K562 (cell line): ENCODE measurements around the gene COX20. TPM values are rescaled to one million over a fixed set of nuclear protein-coding genes. Genes with fewer than 3 reads are reported as not detected.

Experiments used
- ATAC-seq: fragments of 200-7000 bp; cut with Tn5 transposase; 3 replicates; pipeline ENCODE4 v1.9.1; 2020; ENCODE audit warnings: moderate library complexity
- BruUV-seq: library from RNA; stranded (reverse); fragments of 400-500 nt; replicated peaks from 2 replicates; lab custom pipeline; 2021; lab: Mats Ljungman, UMichigan
- CTCF ChIA-PET: fragments of 300-600 bp; formaldehyde crosslinking; extraction: SDS; loops from one replicate; lab custom pipeline; 2021; ENCODE audit warnings: low intra/inter-chr PET ratio; lab: Yijun Ruan, JAX
- POLR2A ChIA-PET: fragments of 300-600, 350-650 bp; sonication (Branson Sonifier 250); formaldehyde crosslinking; extraction: SDS; loops from one replicate; lab custom pipeline; 2021; ENCODE audit warnings: antibody characterized with exemption, inconsistent platforms; lab: Yijun Ruan, JAX
- DNase-seq, 4 experiments: peaks; one replicate each; pipeline versions ENCODE4 v3.0.0 to v3.0.0-alpha.2; 2011 to 2018; ENCODE audit warnings: low spot score in 3 of 4, mixed read lengths in 3 of 4; ENCODE audit errors: extremely low read depth in 1 of 4
- FAIRE-seq: peaks from 2 replicates; lab custom pipeline; 2011; peaks lifted over from hg19 to GRCh38; lab: Jason Lieb, UNC
- H2AFZ ChIP-seq: 2 replicates; pipeline ENCODE4 v1.6.0; 2011; ENCODE audit warnings: low read depth, low read length, control low read depth, inconsistent platforms
- H3K27ac ChIP-seq: fragments of 200-600 bp; 3 replicates; pipeline ENCODE4 v1.8.0; 2011; ENCODE audit warnings: low read depth, mild to moderate bottlenecking, control low read depth, inconsistent platforms, low read length, moderate library complexity, mixed read lengths; ENCODE audit errors: extremely low read depth
- H3K27me3 ChIP-seq, 2 experiments: fragments of 300-600 bp in 1 of 2; 2 replicates in 1 of 2; 3 replicates in 1 of 2; pipeline versions ENCODE4 v1.6.0 to v1.8.0; 2011; ENCODE audit warnings: inconsistent platforms in 2 of 2, low read length in 2 of 2, mild to moderate bottlenecking in 1 of 2, mixed read lengths in 1 of 2, moderate library complexity in 1 of 2; ENCODE audit not compliant: control insufficient read depth in 2 of 2, insufficient read depth in 2 of 2
- H3K36me3 ChIP-seq: fragments of 300-600 bp; 3 replicates; pipeline ENCODE4 v1.8.0; 2011; ENCODE audit warnings: mild to moderate bottlenecking, low read length, inconsistent platforms; ENCODE audit not compliant: control insufficient read depth, insufficient read depth
- H3K4me1 ChIP-seq, 2 experiments: fragments of 200-600 bp in 1 of 2; replicated peaks in 1 of 2; 2 replicates in 1 of 2; 3 replicates in 1 of 2; pipeline versions ENCODE4 v1.5.1 to v1.8.0; 2011; ENCODE audit warnings: inconsistent platforms in 2 of 2, low read length in 2 of 2, mild to moderate bottlenecking in 1 of 2, mixed read lengths in 1 of 2, moderate library complexity in 1 of 2; ENCODE audit not compliant: control insufficient read depth in 2 of 2, insufficient read depth in 2 of 2
- H3K4me2 ChIP-seq: 2 replicates; pipeline ENCODE4 v1.6.1; 2011; ENCODE audit warnings: low read length, control low read depth, inconsistent platforms, mixed read lengths; ENCODE audit not compliant: insufficient read depth
- H3K4me3 ChIP-seq: fragments of 200-600 bp; sonication (generic), shearing (Covaris generic); 2 replicates; pipeline ENCODE4 v1.5.1; 2016; ENCODE audit warnings: control low read depth, inconsistent platforms
- H3K79me2 ChIP-seq: fragments of 200-600 bp; 3 replicates; pipeline ENCODE4 v1.8.0; 2011; ENCODE audit warnings: low read length, inconsistent platforms; ENCODE audit not compliant: control insufficient read depth, insufficient read depth
- H3K9ac ChIP-seq, 2 experiments: 2 replicates each; pipeline versions ENCODE4 v1.6.0 to v1.6.1; 2011; ENCODE audit warnings: low read depth in 2 of 2, low read length in 2 of 2, control low read depth in 1 of 2, inconsistent platforms in 1 of 2, mild to moderate bottlenecking in 1 of 2, mixed read lengths in 1 of 2; ENCODE audit not compliant: insufficient read depth in 1 of 2
- H3K9me1 ChIP-seq: one replicate; pipeline ENCODE4 v1.6.0; 2011; ENCODE audit warnings: inconsistent platforms, mild to moderate bottlenecking, low read length, moderate library complexity; ENCODE audit not compliant: control insufficient read depth, insufficient read depth
- H3K9me3 ChIP-seq: replicated peaks from 2 replicates; pipeline ENCODE4 v1.5.1; 2011; ENCODE audit warnings: low read depth, low read length, inconsistent platforms; ENCODE audit not compliant: control insufficient read depth, insufficient read depth
- H4K20me1 ChIP-seq: replicated peaks from 2 replicates; pipeline ENCODE4 v1.6.1; 2011; ENCODE audit warnings: low read length, inconsistent platforms, mixed read lengths; ENCODE audit not compliant: control insufficient read depth, insufficient read depth
- DEAF1 ChIP-seq: fragments of 450-650 bp; formaldehyde crosslinking; IDR thresholded peaks from 2 replicates; pipeline ENCODE4 v1.4.0; 2020; ENCODE audit warnings: mild to moderate bottlenecking, moderate library complexity
- EP400 ChIP-seq: fragments of 450-650 bp; IDR thresholded peaks from 2 replicates; pipeline ENCODE4 v1.6.1; 2017; ENCODE audit warnings: antibody characterized with exemption, mild to moderate bottlenecking, moderate library complexity
- EWSR1 ChIP-seq: fragments of 450-650 bp; IDR thresholded peaks from 2 replicates; pipeline ENCODE4 v1.6.1; 2018; ENCODE audit warnings: borderline replicate concordance, mild to moderate bottlenecking, low read depth, moderate library complexity; ENCODE audit not compliant: partially characterized antibody
- KHSRP ChIP-seq: fragments of 450-650 bp; IDR thresholded peaks from 2 replicates; pipeline ENCODE4 v1.6.1; 2017
- MED1 ChIP-seq: sonication (generic); formaldehyde crosslinking; IDR thresholded peaks from 2 replicates; pipeline ENCODE4 v1.8.1; 2023; ENCODE audit warnings: missing genetic modification reagents, borderline replicate concordance
- MXI1 ChIP-seq: IDR thresholded peaks from 2 replicates; pipeline ENCODE4 v1.6.1; 2011; ENCODE audit warnings: low read depth, mild to moderate bottlenecking, improper control_type of control experiment, low read length
- MYNN ChIP-seq, 2 experiments: sonication (generic); formaldehyde crosslinking in 1 of 2; IDR thresholded peaks; 2 replicates each; pipeline versions ENCODE4 v1.5.0 to v1.6.1; 2016 to 2020; ENCODE audit warnings: antibody characterized with exemption in 1 of 2, missing genetic modification reagents in 1 of 2
- NCOR1 ChIP-seq: fragments of 450-650 bp; IDR thresholded peaks from 2 replicates; pipeline ENCODE4 v1.6.1; 2016; ENCODE audit warnings: mild to moderate bottlenecking, moderate library complexity
- PML ChIP-seq: IDR thresholded peaks from 2 replicates; pipeline ENCODE4 v1.6.1; 2012; ENCODE audit warnings: low read length, inconsistent platforms
- POLR2A ChIP-seq: fragments of 450-650 bp; conservative IDR thresholded peaks from 2 replicates; pipeline ENCODE4 v1.6.1; 2016
- RBM22 ChIP-seq: fragments of 200-400 bp; formaldehyde crosslinking; IDR thresholded peaks from 2 replicates; pipeline ENCODE4 v1.6.1; 2018; ENCODE audit warnings: low read length, low read depth; ENCODE audit not compliant: poor library complexity, severe bottlenecking
- SIN3A ChIP-seq, 2 experiments: fragments of 150-350 bp in 1 of 2; IDR thresholded peaks; 2 replicates each; pipeline ENCODE4 v1.6.1; 2011 to 2016; ENCODE audit warnings: borderline replicate concordance in 2 of 2, low read depth in 2 of 2, low read length in 2 of 2, mild to moderate bottlenecking in 2 of 2, moderate library complexity in 2 of 2; ENCODE audit not compliant: control insufficient read depth in 1 of 2
- SMC3 ChIP-seq: conservative IDR thresholded peaks from 2 replicates; pipeline ENCODE4 v1.6.1; 2011; ENCODE audit warnings: low read depth, low read length, improper control_type of control experiment; ENCODE audit not compliant: insufficient read depth
- SUPT5H ChIP-seq: fragments of 450-650 bp; IDR thresholded peaks from 2 replicates; pipeline ENCODE4 v1.6.1; 2016
- TGIF2 ChIP-seq: sonication (generic); formaldehyde crosslinking; IDR thresholded peaks from 2 replicates; pipeline ENCODE4 v1.8.1; 2022; ENCODE audit warnings: mild to moderate bottlenecking, missing genetic modification reagents, moderate library complexity
- TRIM28 ChIP-seq: fragments of 450-650 bp; IDR thresholded peaks from 2 replicates; pipeline ENCODE4 v1.6.1; 2017
- ZNF253 ChIP-seq: fragments of 250-450 bp; sonication (Bioruptor Pico); conservative IDR thresholded peaks from 2 replicates; pipeline ENCODE4 v1.6.1; 2021; ENCODE audit warnings: mild to moderate bottlenecking
- ZNF551 ChIP-seq: fragments of 250-450 bp; sonication (Bioruptor Pico); IDR thresholded peaks from 2 replicates; pipeline ENCODE4 v1.5.0; 2021; ENCODE audit warnings: mild to moderate bottlenecking, moderate library complexity
- ZNF77 ChIP-seq: fragments of 250-450 bp; sonication (Bioruptor Pico); IDR thresholded peaks from 2 replicates; pipeline ENCODE4 v1.5.0; 2020
- WGBS: fragments of 100-300 bp; shearing (Covaris generic); methylation state at CpG from one replicate; pipeline ENCODE4 v1.1.6; 2016; ENCODE audit warnings: low coverage, mixed read lengths; ENCODE audit not compliant: insufficient coverage; ENCODE audit errors: missing lambda C conversion rate; 5-methylcytosine and 5-hydroxymethylcytosine counted together
- in situ Hi-C: fragments of 300-500 bp; cut with MboI; formaldehyde crosslinking; loops from 4 replicates; pipeline ENCODE4 v1.15.0; 2018; ENCODE audit warnings: inconsistent platforms, mixed read lengths
- intact Hi-C: fragments of 100-400 bp; cut with micrococcal nuclease; formaldehyde crosslinking; loops from 2 replicates; pipeline ENCODE4 v1.14.2; 2022
- polyA plus RNA-seq, 8 experiments: library from polyadenylated mRNA; depleted of rRNA in 4 of 8; stranded (reverse) in 5 of 8; unstranded in 3 of 8; fragments of >200 nt; fragmentation: Nextera tagmentation in 2 of 8; fragmentation: Illumina TruSeq in 1 of 8; extraction: Ambion mirVana in 2 of 8; extraction: Trizol in 1 of 8; gene quantifications; 2 replicates each; pipeline versions ENCODE4 v1.2.1 to v1.2.3, GENCODE V29; 2011 to 2014; ENCODE audit warnings: inconsistent platforms in 1 of 8, missing spikeins in 1 of 8
- total RNA-seq, 7 experiments: library from RNA; depleted of rRNA in 6 of 7; stranded (reverse); fragments of >200 nt in 6 of 7; fragmentation: Illumina TruSeq in 2 of 7; extraction: Trizol in 2 of 7; gene quantifications; 2 replicates each; pipeline versions ENCODE4 v1.2.1 to v1.2.3, GENCODE V29; 2011 to 2021; ENCODE audit warnings: low replicate concordance in 1 of 7
- TF ChIP-seq, protein P1 (sequence below): sonication (generic); formaldehyde crosslinking; IDR thresholded peaks from 2 replicates; pipeline ENCODE4 v1.8.1; 2023; ENCODE audit warnings: mild to moderate bottlenecking, missing genetic modification reagents

COX20 gene
- total and polyA plus RNA-seq, 9 of the 15 experiments (the other 6 are each of a cell fraction or from before 2014, with no cell fraction given) = 41.5 to 192 (median 84.3) TPM

DNA sequence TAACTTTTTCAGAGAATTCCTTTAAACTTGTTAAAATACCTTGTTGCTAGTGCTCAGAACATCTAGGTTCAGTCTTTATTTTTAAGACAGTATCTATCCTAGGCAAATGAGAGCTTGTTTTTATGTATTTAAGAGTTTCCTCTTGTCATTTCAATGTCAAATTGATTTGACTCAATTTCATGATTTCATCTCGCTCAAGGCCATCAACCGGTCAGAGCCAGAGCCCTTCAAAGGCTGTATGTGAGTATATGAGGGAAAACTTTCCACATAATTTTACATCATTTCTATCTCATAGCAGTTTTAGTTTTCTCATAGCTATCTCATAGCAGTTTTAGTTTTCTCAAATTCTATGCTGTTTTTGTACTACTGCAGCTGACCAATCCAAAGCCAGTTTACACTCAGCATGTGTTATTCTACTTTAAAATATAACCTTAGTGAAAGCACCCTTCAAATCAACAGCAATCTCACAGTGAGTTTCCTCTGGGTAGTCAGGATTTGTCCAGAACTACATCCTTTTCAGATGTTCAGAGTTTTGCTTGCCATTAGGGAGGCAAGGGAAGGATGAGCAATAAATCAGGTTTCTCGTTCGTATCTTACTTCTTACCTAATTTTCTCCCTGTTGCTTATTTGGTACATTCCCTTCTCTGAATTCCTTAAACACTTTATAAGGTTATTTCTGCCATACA, 16.2 kb downstream of the COX20 start:
- H3K27me3 ChIP-seq = no peaks in the 10 kb centered on the region
- H3K36me3 ChIP-seq = peaks cover 100% of the 10 kb centered on the region
- H4K20me1 ChIP-seq = no peaks in the 10 kb centered on the region
- H3K4me2 ChIP-seq = no peak overlapping the region
- no TSS peak for BruUV-seq
- DNase-seq (no peak), ATAC-seq (peak; percentile 8), FAIRE-seq (no peak)
- in situ Hi-C loops (no loop called here), intact Hi-C loops (no loop called here)
- no peak overlapping the region for H3K4me3 ChIP-seq
- peaks cover 62% of the 10 kb centered on the region for H3K79me2 ChIP-seq
- ChIA-PET CTCF (no interaction called here), POLR2A (interaction anchor here (0.5 to 24.0 kb wide), 5 partner anchors 4 to 200 kb away, joined by 3 to 485 read pairs (median 11); partner anchors contain the start of genes COX20 and HNRNPU)
- no peaks in the 10 kb centered on the region for H3K9me3 ChIP-seq
- H3K27ac ChIP-seq = no peak overlapping the region
- WGBS = 89% methylated on average over 4 of the region's 4 CpGs
- H3K9ac ChIP-seq = no peak overlapping the region
- no peaks in the 10 kb centered on the region for H3K4me1 ChIP-seq
- H2AFZ ChIP-seq = no peak overlapping the region
- H3K9me1 ChIP-seq = no peaks in the 10 kb centered on the region
- TF ChIP-seq, protein P1, sequence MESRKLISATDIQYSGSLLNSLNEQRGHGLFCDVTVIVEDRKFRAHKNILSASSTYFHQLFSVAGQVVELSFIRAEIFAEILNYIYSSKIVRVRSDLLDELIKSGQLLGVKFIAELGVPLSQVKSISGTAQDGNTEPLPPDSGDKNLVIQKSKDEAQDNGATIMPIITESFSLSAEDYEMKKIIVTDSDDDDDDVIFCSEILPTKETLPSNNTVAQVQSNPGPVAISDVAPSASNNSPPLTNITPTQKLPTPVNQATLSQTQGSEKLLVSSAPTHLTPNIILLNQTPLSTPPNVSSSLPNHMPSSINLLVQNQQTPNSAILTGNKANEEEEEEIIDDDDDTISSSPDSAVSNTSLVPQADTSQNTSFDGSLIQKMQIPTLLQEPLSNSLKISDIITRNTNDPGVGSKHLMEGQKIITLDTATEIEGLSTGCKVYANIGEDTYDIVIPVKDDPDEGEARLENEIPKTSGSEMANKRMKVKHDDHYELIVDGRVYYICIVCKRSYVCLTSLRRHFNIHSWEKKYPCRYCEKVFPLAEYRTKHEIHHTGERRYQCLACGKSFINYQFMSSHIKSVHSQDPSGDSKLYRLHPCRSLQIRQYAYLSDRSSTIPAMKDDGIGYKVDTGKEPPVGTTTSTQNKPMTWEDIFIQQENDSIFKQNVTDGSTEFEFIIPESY = no peak
- TF ChIP-seq DEAF1 (0 out of 2 replicates have a peak, but pooled peaks have one; percentile 9), SIN3A (IDR thresholded peaks at IDR 0.05; ENCODE audit: borderline replicate concordance in 2 of 2, control insufficient read depth in 1 of 2, low read depth in 2 of 2, low read length in 2 of 2) (peak in 1 of 2 experiments; percentile 61; a peak in 1 of 4 replicates), TGIF2 (CRISPR knock-in tag) (no peak), SUPT5H (peak; percentile 31; the same call in 1 of the 2 replicates), EP400 (no peak), MED1 (CRISPR knock-in tag) (no peak), ZNF77 (CRISPR knock-in tag) (no peak), ZNF551 (CRISPR knock-in tag) (peak; percentile 64; the same call in 1 of the 2 replicates), PML (peak; percentile 62; the same call in 1 of the 2 replicates), TRIM28 (no peak), RBM22 (peak; percentile 5), ZNF253 (CRISPR knock-in tag) (0 out of 2 replicates have a peak, but pooled peaks have one; percentile 15), SMC3 (no peak), POLR2A (peak; percentile 67), MXI1 (0 out of 2 replicates have a peak, but pooled peaks have one; percentile 24), MYNN (IDR thresholded peaks at IDR 0.05) (no peak), MYNN (CRISPR knock-in tag; IDR thresholded peaks at IDR 0.05) (no peak), KHSRP (peak; percentile 22; the same call in 1 of the 2 replicates), NCOR1 (peak; percentile 26; the same call in 1 of the 2 replicates), EWSR1 (peak; percentile 33)
